Left ventricle myocardium inferior (tissue), 1 donor: ENCODE data around the gene PRDM16. TPM values are rescaled to one million over a fixed set of nuclear protein-coding genes. Genes with fewer than 3 reads are reported as not detected.

Experiments used
- DNase-seq: peaks from one replicate; pipeline ENCODE4 v3.0.0-alpha.2; 2020
- H3K27ac ChIP-seq: fragments of 200-600 bp; replicated peaks from 2 replicates; pipeline ENCODE4 v1.8.0; 2021
- H3K27me3 ChIP-seq: fragments of 200-600 bp; 2 replicates; pipeline ENCODE4 v1.8.0; 2021; ENCODE audit warnings: low read depth
- H3K36me3 ChIP-seq: fragments of 200-600 bp; 2 replicates; pipeline ENCODE4 v1.8.0; 2021
- H3K4me1 ChIP-seq: fragments of 200-600 bp; 2 replicates; pipeline ENCODE4 v1.8.0; 2021
- H3K4me3 ChIP-seq: fragments of 200-600 bp; 2 replicates; pipeline ENCODE4 v1.8.0; 2021; ENCODE audit warnings: mild to moderate bottlenecking, moderate library complexity
- H3K9me3 ChIP-seq: fragments of 200-600 bp; replicated peaks from 2 replicates; pipeline ENCODE4 v1.8.0; 2021
- CTCF ChIP-seq: fragments of 200-600 bp; IDR thresholded peaks from 2 replicates; pipeline ENCODE4 v1.8.0; 2021; ENCODE audit warnings: antibody characterized with exemption, mild to moderate bottlenecking, borderline replicate concordance
- intact Hi-C: fragments of 100-400 bp; cut with micrococcal nuclease; formaldehyde crosslinking; loops from one replicate; pipeline ENCODE4 v1.11.0; 2022
- total RNA-seq: library from RNA; stranded (reverse); fragmentation: NEBNext Ultra II Directional; extraction: Animal tissue kit (Norgen Biotek cat#: 25700); gene quantifications from one replicate; pipeline ENCODE4 v1.2.1, GENCODE V29; 2021
- donor health status: DM: no; HTN: yes; CAD: no; lungs with severe emphysema.

Gene PRDM16
- total RNA-seq, 1 donor from 2014 or later = 16.6 TPM

GRCh38 chr1:3356827-3357460, 287.9 kb downstream of the PRDM16 start:
- no peak for TF ChIP-seq CTCF
- no peak for DNase-seq
- H3K27ac ChIP-seq = no peak overlapping the region
- H3K9me3 ChIP-seq = no peaks in the 10 kb centered on the region
- no peaks in the 10 kb centered on the region for H3K36me3 ChIP-seq
- H3K27me3 ChIP-seq = peaks cover 56% of the 10 kb centered on the region
- H3K4me1 ChIP-seq = peaks cover 64% of the 10 kb centered on the region
- intact Hi-C loops = no loop called here
- H3K4me3 ChIP-seq = no peak overlapping the region

- DNase-seq = no peak
- intact Hi-C loops = no loop called here
- no peak overlapping the region for H3K4me3 ChIP-seq
- no peaks in the 10 kb centered on the region for H3K36me3 ChIP-seq
- peaks cover 56% of the 10 kb centered on the region for H3K4me1 ChIP-seq
- no peak for TF ChIP-seq CTCF
- peaks cover 52% of the 10 kb centered on the region for H3K27me3 ChIP-seq
- no peaks in the 10 kb centered on the region for H3K9me3 ChIP-seq
- H3K27ac ChIP-seq = no peak overlapping the region
Measured at GRCh38 chr1:3357526-3358297, 288.7 kb downstream of the PRDM16 start.

- TF ChIP-seq CTCF = no peak
- intact Hi-C loops = no loop called here
- H3K9me3 ChIP-seq = no peaks in the 10 kb centered on the region
- peaks cover 46% of the 10 kb centered on the region for H3K27me3 ChIP-seq
- DNase-seq = no peak
- no peak overlapping the region for H3K4me3 ChIP-seq
- no peaks in the 10 kb centered on the region for H3K36me3 ChIP-seq
- H3K4me1 ChIP-seq = peaks cover 40% of the 10 kb centered on the region
- no peak overlapping the region for H3K27ac ChIP-seq
Measured at GRCh38 chr1:3359351-3359750, 290.3 kb downstream of the PRDM16 start.

GRCh38 chr1:3359756-3360440, 290.9 kb downstream of the PRDM16 start:
- DNase-seq = no peak
- H3K27me3 ChIP-seq = peaks cover 46% of the 10 kb centered on the region

More at GRCh38 chr1:3359756-3360440, 290.9 kb downstream of the PRDM16 start:
- intact Hi-C loops = no loop called here
- Histone ChIP-seq H3K9me3 (no peaks in the 10 kb centered on the region), H3K27ac (no peak overlapping the region), H3K4me3 (no peak overlapping the region), H3K36me3 (no peaks in the 10 kb centered on the region), H3K4me1 (peaks cover 35% of the 10 kb centered on the region)
- TF ChIP-seq CTCF = no peak
